PFSK-1 (cell line): ENCODE measurements around the gene INS.

Experiments used
- FOXP2 ChIP-seq: optimal IDR thresholded peaks from 2 replicates; pipeline ENCODE3; 2011; ENCODE audit warnings: borderline replicate concordance, control low read depth, inconsistent platforms; ENCODE audit not compliant: insufficient read depth; ENCODE audit errors: extremely low read length, extremely low read depth
- POLR2AphosphoS5 ChIP-seq: IDR thresholded peaks from 2 replicates; pipeline ENCODE4 v1.6.1; 2012; ENCODE audit warnings: low read depth, mild to moderate bottlenecking, control low read depth, low read length, moderate library complexity
- REST ChIP-seq, 2 experiments: IDR thresholded peaks; 2 replicates each; pipeline versions ENCODE4 v1.6.1 to v1.8.0; 2011 to 2012; ENCODE audit warnings: low read depth in 2 of 2, low read length in 2 of 2, control low read depth in 1 of 2, inconsistent platforms in 1 of 2, mild to moderate bottlenecking in 1 of 2, moderate library complexity in 1 of 2; ENCODE audit not compliant: insufficient read depth in 1 of 2
- SIN3A ChIP-seq: IDR thresholded peaks from 2 replicates; pipeline ENCODE4 v1.6.1; 2012; ENCODE audit warnings: mild to moderate bottlenecking, low read length, moderate library complexity, borderline replicate concordance; ENCODE audit not compliant: insufficient read depth
- TAF1 ChIP-seq: IDR thresholded peaks from 2 replicates; pipeline ENCODE4 v1.6.1; 2012; ENCODE audit warnings: low read length, control low read depth, borderline replicate concordance; ENCODE audit not compliant: insufficient read depth

INS gene

DNA sequence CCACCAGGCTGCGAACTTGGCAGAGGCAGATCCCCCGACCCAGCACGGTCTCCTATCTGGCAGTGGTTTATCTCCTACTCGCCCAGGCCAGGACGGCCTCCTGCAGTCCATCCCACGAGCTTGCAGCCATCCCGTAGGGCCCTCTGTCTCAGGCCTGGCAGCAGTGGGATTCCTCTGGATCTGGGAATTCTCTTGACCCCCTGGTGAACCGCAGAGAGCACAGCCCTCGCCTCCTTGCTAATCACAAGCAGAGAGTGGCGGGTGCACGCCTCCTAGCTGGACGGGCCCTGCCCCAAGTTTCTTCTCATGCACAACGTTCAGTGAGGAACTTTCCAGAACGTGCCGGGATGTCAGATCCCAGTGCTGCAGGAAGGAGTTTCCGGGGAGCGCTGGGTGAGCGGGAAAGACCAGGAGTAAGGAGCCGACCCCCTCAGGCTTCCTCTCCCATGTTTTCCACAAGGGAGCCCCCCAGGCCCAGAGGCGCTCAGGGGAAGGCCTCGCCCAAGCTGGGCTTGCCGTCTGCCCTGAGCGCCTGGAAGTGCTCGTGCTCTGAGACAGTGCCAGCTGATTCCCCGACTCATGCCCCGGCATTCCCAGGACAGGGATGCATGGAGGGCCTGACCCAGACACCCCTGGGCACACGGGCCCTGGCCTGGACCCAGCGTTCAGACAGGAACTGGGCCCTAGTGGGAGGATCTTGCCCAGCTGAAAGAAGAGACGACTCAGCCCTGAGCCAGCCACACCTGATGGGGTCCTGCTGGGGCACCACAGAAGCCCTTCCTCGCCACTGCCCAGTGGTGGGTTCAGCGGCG lies 46.4 kb downstream of the INS start:
- TF ChIP-seq REST (IDR thresholded peaks at IDR 0.05; ENCODE audit: insufficient read depth in 1 of 2, low read depth in 2 of 2, low read length in 2 of 2) (no peak), SIN3A (no peak), POLR2AphosphoS5 (no peak), FOXP2 (no peak), TAF1 (no peak)

- TF ChIP-seq REST (IDR thresholded peaks at IDR 0.05; ENCODE audit: insufficient read depth in 1 of 2, low read depth in 2 of 2, low read length in 2 of 2) (no peak), POLR2AphosphoS5 (no peak), FOXP2 (no peak), TAF1 (no peak)
These were observed 47.2 kb downstream of the INS start for GRCh38 chr11:2113776-2114175.

- TF ChIP-seq FOXP2 (no peak), SIN3A (no peak), POLR2AphosphoS5 (no peak), TAF1 (no peak), REST (IDR thresholded peaks at IDR 0.05; ENCODE audit: insufficient read depth in 1 of 2, low read depth in 2 of 2, low read length in 2 of 2) (no peak)
These were observed 50.5 kb downstream of the INS start for GRCh38 chr11:2110521-2110920.
